Left hindlimb (tissue), 1 donor: ENCODE results near the gene CAST.
A peak's percentile ranks its signal among the peaks of the same experiment; 100 is the strongest.

Source experiments
- DNase-seq: peaks from one replicate; pipeline ENCODE4 v3.0.0-alpha.2; 2018

The CAST gene

GRCh38 chr5:96675882-96676281 is 13.7 kb downstream of the CAST start:
- no peak for DNase-seq

GRCh38 chr5:96677496-96677895 is 15.3 kb downstream of the CAST start:
- DNase-seq, result no peak

GRCh38 chr5:96679293-96679692 is 17.1 kb downstream of the CAST start:
- DNase-seq, result no peak

GRCh38 chr5:96680759-96681470 is 18.7 kb downstream of the CAST start:
- no peak for DNase-seq

- DNase-seq, result no peak
Measured at GRCh38 chr5:96683392-96683791, 21.2 kb downstream of the CAST start.

GRCh38 chr5:96683810-96684209 is 21.6 kb downstream of the CAST start:
- no peak for DNase-seq

GRCh38 chr5:96687080-96687479 is 24.9 kb downstream of the CAST start:
- no peak for DNase-seq

- no peak for DNase-seq
Measured at GRCh38 chr5:96687812-96688453, 25.8 kb downstream of the CAST start.

GRCh38 chr5:96690861-96691260 is 28.7 kb downstream of the CAST start:
- no peak for DNase-seq

GRCh38 chr5:96691503-96692303 is 29.5 kb downstream of the CAST start:
- no peak for DNase-seq

GRCh38 chr5:96692441-96692840 is 30.3 kb downstream of the CAST start:
- DNase-seq, result no peak

- DNase-seq, result no peak
Measured at GRCh38 chr5:96699186-96699820, 37.1 kb downstream of the CAST start.

GRCh38 chr5:96702503-96703383 is 40.6 kb downstream of the CAST start:
- DNase-seq, result peak; percentile 93

GRCh38 chr5:96703384-96703920 is 41.3 kb downstream of the CAST start:
- DNase-seq, result no peak

GRCh38 chr5:96703995-96704394 is 41.8 kb downstream of the CAST start:
- DNase-seq, result no peak

GRCh38 chr5:96706433-96707111 is 44.4 kb downstream of the CAST start:
- no peak for DNase-seq

- DNase-seq, result no peak
Measured at GRCh38 chr5:96708600-96708999, 46.4 kb downstream of the CAST start.

- DNase-seq, result no peak
Measured at GRCh38 chr5:96709152-96709821, 47.1 kb downstream of the CAST start.

- DNase-seq, result no peak
Measured at GRCh38 chr5:96712100-96712746, 50.0 kb downstream of the CAST start.

- DNase-seq, result no peak
Measured at GRCh38 chr5:96714450-96714849, 52.3 kb downstream of the CAST start.
